Retinal pigment epithelial cell (primary cell): ENCODE data around the gene THSD8.
"Not testable (repeated sequence)": the region's sequence is repeated elsewhere in the genome, so short reads cannot be mapped to it uniquely, and the experiment has no call there.

Experiments
- DNase-seq: peaks from one replicate; pipeline ENCODE4 v3.0.0-alpha.2; 2010; ENCODE audit warnings: low read depth
- H3K4me3 ChIP-seq: 2 replicates; pipeline ENCODE4 v1.5.1; 2011; ENCODE audit warnings: mild to moderate bottlenecking, low read length, control low read depth, moderate library complexity
- TF ChIP-seq, protein P1 (sequence below): conservative IDR thresholded peaks from 2 replicates; pipeline ENCODE4 v1.5.1; 2011; ENCODE audit warnings: low read depth, low read length, control low read depth, inconsistent platforms

THSD8 gene

DNA sequence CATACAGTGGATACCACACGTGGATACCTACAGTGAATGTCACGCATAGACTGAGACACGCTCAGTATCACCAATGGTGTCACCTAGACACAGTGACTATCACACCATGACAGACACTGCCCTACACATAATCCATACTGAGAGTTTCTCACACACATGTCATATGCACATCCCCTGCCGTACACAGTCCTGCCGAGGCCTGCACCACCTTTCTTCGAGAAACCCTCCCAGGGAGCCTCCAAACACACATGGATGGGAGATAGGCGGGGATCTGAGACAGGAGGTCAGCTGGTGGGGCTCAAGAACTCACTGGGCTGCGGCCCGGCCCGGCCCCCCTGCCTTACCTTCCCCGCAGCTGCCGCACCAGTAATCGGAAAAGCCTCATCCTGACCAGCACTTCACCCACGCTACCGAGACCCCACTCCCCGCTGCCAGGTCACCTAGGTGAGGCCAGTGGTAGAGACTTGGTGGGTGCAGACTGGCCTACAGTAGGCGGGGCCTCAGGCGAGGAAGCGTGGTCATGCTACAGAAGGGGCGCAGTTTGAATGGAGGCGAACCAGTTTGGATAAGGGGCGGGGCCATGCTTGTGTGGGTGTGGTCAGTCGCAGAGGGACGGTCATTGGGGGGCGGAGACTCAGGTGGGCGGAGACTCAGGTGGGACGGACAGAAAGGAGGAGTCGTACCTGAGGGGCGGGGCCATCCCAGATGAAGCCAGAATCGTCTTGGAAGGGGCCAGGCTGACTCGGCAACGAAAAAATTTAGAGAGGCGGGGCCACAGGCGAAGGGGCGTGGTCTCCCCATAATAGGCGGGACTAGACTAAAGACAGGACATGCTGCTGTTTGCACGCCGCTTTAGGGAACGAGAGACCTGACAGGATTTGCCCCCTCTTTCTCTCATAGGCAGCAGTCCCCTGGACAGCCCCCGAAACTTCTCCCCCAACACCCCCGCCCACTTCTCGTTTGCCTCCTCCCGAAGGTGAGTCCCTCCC is 38.5 kb downstream of the THSD8 start:
- peak; percentile 58 for DNase-seq
- TF ChIP-seq, protein P1, sequence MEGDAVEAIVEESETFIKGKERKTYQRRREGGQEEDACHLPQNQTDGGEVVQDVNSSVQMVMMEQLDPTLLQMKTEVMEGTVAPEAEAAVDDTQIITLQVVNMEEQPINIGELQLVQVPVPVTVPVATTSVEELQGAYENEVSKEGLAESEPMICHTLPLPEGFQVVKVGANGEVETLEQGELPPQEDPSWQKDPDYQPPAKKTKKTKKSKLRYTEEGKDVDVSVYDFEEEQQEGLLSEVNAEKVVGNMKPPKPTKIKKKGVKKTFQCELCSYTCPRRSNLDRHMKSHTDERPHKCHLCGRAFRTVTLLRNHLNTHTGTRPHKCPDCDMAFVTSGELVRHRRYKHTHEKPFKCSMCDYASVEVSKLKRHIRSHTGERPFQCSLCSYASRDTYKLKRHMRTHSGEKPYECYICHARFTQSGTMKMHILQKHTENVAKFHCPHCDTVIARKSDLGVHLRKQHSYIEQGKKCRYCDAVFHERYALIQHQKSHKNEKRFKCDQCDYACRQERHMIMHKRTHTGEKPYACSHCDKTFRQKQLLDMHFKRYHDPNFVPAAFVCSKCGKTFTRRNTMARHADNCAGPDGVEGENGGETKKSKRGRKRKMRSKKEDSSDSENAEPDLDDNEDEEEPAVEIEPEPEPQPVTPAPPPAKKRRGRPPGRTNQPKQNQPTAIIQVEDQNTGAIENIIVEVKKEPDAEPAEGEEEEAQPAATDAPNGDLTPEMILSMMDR = no peak
- peak overlapping the region; percentile 52 for H3K4me3 ChIP-seq

DNA sequence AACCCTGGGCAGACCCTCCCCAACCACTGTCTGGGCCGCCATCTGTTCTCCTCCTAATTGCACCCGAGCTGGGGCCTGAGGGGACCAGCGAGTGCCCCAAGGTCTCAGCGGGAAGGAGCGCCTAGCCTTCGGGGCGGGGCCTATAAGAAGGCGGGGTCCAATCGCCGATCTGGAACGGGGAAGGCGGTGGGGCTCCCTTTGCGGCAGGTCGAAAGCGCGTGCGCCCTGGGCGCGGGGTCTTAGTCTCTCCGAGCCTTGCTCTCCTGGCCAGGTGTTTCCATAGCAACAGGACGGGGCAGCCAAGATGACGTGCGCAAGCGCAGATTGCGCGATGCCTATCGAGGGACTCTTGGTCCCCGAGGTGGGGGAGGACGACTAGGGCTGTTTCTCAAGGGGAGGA is 39.2 kb downstream of the THSD8 start:
- H3K4me3 ChIP-seq = peak overlapping the region; percentile 52
- TF ChIP-seq, protein P1 = no peak
- DNase-seq = no peak

DNA sequence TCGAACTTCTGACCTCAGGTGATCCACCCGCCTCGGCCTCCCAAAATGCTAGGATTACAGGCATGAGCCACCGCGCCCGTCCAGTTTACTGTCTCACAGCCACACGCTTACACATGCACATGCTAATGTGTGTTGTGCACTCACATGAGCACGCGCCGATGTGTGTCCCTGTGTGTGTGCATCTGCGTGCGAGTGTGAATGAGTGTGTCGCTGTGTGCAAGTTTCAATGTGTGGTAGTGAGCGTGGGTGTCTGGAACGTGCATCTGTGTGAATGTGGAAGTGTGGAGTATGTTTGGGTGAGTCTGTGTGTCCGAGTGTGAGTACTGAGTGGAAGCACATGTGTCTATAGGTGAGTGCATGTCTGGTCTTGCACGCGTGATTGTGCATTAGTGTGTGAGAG is 40.6 kb downstream of the THSD8 start:
- no peak for DNase-seq
- TF ChIP-seq, protein P1 = no peak
- no peak overlapping the region for H3K4me3 ChIP-seq

DNA sequence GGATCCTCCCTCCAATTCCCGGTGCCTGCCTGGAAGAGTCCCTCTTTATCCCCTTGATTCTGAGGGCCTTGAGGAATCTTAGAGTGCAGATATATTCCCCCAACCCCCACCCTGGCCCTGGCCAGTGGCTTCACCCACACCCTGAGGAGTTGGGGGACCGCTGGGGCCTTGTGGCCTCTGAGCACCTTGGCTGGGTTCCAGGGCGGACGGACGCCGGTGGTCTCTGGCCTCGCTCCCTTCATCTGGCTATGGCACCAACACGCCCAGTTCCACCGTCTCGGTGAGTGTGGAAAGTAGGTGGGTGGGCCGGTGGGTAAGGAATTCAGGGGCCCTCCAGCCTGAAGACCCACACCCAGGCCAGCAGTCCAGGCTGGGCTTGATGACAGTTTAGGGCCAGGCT is 41.5 kb downstream of the THSD8 start:
- no peak overlapping the region for H3K4me3 ChIP-seq
- TF ChIP-seq, protein P1 = no peak
- DNase-seq = no peak

DNA sequence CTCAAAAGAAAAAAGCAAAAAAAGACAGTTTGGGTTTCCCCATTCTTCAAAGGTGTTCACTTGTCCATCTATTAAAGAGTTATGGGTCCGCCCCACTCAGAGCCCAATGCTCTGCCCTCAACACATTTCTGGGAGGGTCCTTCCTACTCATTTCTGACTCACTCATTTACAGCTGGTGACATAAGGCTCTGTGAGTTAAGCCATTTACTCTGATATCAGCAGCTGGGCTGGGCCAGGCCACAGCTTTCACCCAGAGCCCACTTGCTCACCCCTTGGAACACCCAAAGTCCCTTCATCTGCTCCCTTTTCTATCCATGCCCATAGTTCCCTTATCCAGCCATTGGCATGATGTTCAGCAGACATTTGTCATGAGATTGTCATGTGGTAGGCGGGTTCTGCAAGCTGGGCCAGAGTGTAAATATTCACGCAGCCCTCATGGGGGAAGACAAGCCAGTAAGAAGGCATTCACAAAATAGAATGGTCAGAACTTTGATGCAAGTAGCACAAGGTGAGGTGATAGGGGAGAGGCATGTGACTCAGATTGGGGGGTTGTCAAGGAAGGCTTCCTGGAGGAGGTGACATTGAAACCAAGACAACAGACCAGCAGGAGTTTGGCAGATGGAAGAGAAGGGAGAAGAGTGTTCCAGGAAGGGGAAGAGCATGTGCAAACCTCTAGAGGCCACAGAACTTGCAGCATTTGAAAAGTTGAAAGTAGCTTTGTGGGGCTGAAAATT is 42.3 kb downstream of the THSD8 start:
- no peak for DNase-seq
- no peak overlapping the region for H3K4me3 ChIP-seq
- TF ChIP-seq, protein P1 = no peak

DNA sequence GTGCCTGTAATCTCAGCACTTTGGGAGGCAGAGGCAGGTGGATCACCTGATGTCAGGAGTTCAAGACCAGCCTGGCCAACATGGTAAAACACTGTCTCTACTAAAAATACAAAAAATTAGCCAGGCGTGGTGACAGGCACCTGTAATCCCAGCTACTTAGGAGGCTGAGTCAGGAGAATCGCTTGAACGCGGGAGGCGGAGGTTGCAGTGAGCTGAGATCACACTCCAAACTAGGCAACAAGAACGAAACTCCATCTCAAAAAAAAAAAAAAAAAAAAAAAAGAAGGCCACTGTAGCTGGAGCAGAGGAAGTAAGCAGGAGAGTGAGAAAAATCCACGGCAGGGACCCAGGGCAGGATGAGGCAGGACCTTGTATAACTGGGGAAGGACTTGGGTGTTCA is 44.7 kb downstream of the THSD8 start:
- not testable (repeated sequence) for DNase-seq

More for the DNA sequence above, 44.7 kb downstream of the THSD8 start:
- H3K4me3 ChIP-seq = not testable (repeated sequence)
